Uterus (tissue), 4 donors: ENCODE data around the gene KCNC1. TPM values are rescaled to one million over a fixed set of nuclear protein-coding genes. Genes with fewer than 3 reads are reported as not detected.

Experiments
- DNase-seq, 2 donors: peaks; one replicate each; pipeline ENCODE4 v3.0.0-alpha.2; 2019 to 2020
- H3K27ac ChIP-seq, 2 donors: fragments of 200-600 bp; sonication (generic); 1 replicate in 1 of 2; 2 replicates in 1 of 2; pipeline ENCODE4 v1.5.1; 2016 to 2018
- H3K27me3 ChIP-seq, 2 donors: fragments of 200-600 bp; sonication (generic); one replicate each; pipeline ENCODE4 v1.5.1; 2018 to 2019; ENCODE audit warnings: control low read depth in 1 of 2
- H3K36me3 ChIP-seq, 2 donors: fragments of 200-600 bp; sonication (generic); one replicate each; pipeline ENCODE4 v1.5.1; 2019; ENCODE audit warnings: control low read depth in 1 of 2
- H3K4me1 ChIP-seq, 2 donors: fragments of 200-600 bp; sonication (generic); one replicate each; pipeline ENCODE4 v1.5.1; 2018 to 2019; ENCODE audit warnings: control low read depth in 1 of 2
- H3K4me3 ChIP-seq, 2 donors: fragments of 200-600 bp; sonication (generic); 1 replicate in 1 of 2; 2 replicates in 1 of 2; pipeline ENCODE4 v1.5.1; 2018 to 2019; ENCODE audit warnings: mild to moderate bottlenecking in 1 of 2
- H3K9me3 ChIP-seq, 2 donors: fragments of 200-600 bp; sonication (generic); one replicate each; pipeline ENCODE4 v1.5.1; 2019; ENCODE audit warnings: control low read depth in 1 of 2
- POLR2A ChIP-seq, 2 donors: fragments of 450-650 bp; IDR thresholded peaks; one replicate each; pipeline ENCODE4 v1.6.1; 2016; ENCODE audit warnings: antibody characterized with exemption in 2 of 2, mild to moderate bottlenecking in 1 of 2, moderate library complexity in 1 of 2
- intact Hi-C: fragments of 100-400 bp; cut with DNase I; formaldehyde crosslinking; loops from one replicate; pipeline ENCODE4 v1.15.1; 2023; ENCODE audit warnings: low total_unique reads
- total RNA-seq, 4 donors: library from RNA; depleted of rRNA in 3 of 4; stranded (reverse); fragments of >200 nt in 3 of 4; gene quantifications; one replicate each; pipeline versions ENCODE4 v1.1.0 to v1.2.4, GENCODE V29; 2014 to 2023
- TF ChIP-seq, protein P1 (sequence below), 4 experiments: fragments of 200-600 bp in 2 of 4; fragments of 450-650 bp in 2 of 4; sonication (generic) in 2 of 4; IDR thresholded peaks; one replicate each; pipeline ENCODE4 v1.5.1; 2016 to 2019; ENCODE audit warnings: antibody characterized with exemption in 4 of 4, mild to moderate bottlenecking in 2 of 4, moderate library complexity in 1 of 4
- donor health status: DM: yes; HTN: yes; CAD: no.

KCNC1 gene
- total RNA-seq, 4 donors from 2014 or later, result 0.41 TPM; not detected in 3

GRCh38 chr11:17776212-17776875 is 41.8 kb downstream of the KCNC1 start:
- no peaks in the 10 kb centered on the region for H3K27me3 ChIP-seq
- H3K36me3 ChIP-seq, result no peaks in the 10 kb centered on the region
- TF ChIP-seq, protein P1, sequence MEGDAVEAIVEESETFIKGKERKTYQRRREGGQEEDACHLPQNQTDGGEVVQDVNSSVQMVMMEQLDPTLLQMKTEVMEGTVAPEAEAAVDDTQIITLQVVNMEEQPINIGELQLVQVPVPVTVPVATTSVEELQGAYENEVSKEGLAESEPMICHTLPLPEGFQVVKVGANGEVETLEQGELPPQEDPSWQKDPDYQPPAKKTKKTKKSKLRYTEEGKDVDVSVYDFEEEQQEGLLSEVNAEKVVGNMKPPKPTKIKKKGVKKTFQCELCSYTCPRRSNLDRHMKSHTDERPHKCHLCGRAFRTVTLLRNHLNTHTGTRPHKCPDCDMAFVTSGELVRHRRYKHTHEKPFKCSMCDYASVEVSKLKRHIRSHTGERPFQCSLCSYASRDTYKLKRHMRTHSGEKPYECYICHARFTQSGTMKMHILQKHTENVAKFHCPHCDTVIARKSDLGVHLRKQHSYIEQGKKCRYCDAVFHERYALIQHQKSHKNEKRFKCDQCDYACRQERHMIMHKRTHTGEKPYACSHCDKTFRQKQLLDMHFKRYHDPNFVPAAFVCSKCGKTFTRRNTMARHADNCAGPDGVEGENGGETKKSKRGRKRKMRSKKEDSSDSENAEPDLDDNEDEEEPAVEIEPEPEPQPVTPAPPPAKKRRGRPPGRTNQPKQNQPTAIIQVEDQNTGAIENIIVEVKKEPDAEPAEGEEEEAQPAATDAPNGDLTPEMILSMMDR (IDR thresholded peaks at IDR 0.05), result no peak
- TF ChIP-seq POLR2A (IDR thresholded peaks at IDR 0.05), result no peak
- H3K4me1 ChIP-seq, result no peaks in the 10 kb centered on the region
- H3K4me3 ChIP-seq, result no peak overlapping the region
- no peak overlapping the region for H3K27ac ChIP-seq
- intact Hi-C loops, result no loop called here
- no peak for DNase-seq
- no peaks in the 10 kb centered on the region for H3K9me3 ChIP-seq

DNA sequence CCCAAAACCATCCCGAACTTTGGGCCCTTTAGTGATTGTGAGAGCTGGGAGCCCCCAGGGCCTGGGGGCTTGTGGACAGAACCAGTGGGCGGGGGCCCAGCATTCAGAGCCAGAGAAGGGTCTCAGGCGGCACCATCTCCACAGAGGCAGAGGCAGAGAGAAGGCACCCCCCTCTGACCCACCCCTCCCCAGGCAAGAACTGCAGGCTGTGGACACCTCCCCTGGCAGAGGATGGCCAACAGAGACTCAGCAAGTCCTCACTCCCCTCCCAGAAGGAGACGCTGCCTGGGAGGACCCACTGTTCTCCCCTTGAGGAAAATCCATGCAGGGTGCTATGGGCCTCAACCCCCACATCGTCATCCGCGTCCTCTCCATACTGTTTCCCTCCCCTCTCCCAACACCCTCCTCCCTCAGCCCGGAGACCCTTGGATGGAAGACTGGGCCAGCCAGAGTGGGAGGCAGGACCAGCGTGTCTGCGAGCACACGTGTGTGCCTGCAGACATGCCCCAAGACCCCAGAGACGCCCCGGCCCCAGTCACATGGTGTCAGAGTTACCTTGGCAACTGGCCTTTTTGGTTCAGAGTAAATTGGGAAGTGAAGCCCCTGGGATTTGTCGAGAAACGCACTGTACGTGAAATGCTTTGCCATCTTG is 42.6 kb downstream of the KCNC1 start:
- H3K4me3 ChIP-seq, result no peak overlapping the region
- no peaks in the 10 kb centered on the region for H3K4me1 ChIP-seq
- H3K9me3 ChIP-seq, result no peaks in the 10 kb centered on the region
- intact Hi-C loops, result no loop called here
- H3K27me3 ChIP-seq, result no peaks in the 10 kb centered on the region
- no peaks in the 10 kb centered on the region for H3K36me3 ChIP-seq
- no peak for DNase-seq
- no peak for TF ChIP-seq POLR2A (IDR thresholded peaks at IDR 0.05)
- TF ChIP-seq, protein P1 (IDR thresholded peaks at IDR 0.05), result no peak
- H3K27ac ChIP-seq, result no peak overlapping the region

DNA sequence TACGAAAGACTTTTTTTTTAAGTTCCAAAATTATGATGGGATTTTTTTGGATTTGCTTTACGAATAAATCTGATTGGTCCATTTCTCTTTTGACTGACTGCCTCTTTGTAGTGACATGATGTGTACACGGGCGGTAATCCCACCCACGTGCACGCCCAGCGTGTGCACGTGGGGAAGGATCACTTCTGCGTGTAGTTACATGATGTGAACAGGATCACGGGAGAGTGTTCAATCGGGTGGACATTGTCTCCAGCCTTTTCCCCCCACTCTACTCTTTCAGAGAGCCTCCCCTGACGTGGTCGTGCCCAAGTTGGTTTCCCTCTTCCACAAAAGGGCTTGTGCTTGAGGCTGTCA is 43.1 kb downstream of the KCNC1 start:
- intact Hi-C loops, result no loop called here
- Histone ChIP-seq H3K27ac (no peak overlapping the region), H3K27me3 (no peaks in the 10 kb centered on the region)

GRCh38 chr11:17778352-17778751 is 43.8 kb downstream of the KCNC1 start:
- intact Hi-C loops, result no loop called here
- H3K9me3 ChIP-seq, result no peaks in the 10 kb centered on the region
- no peaks in the 10 kb centered on the region for H3K4me1 ChIP-seq
- no peak for DNase-seq
- no peaks in the 10 kb centered on the region for H3K27me3 ChIP-seq
- no peak overlapping the region for H3K4me3 ChIP-seq
- H3K36me3 ChIP-seq, result no peaks in the 10 kb centered on the region
- H3K27ac ChIP-seq, result no peak overlapping the region
- TF ChIP-seq, protein P1 (IDR thresholded peaks at IDR 0.05), result no peak
- no peak for TF ChIP-seq POLR2A (IDR thresholded peaks at IDR 0.05)

More for the DNA sequence above, 43.1 kb downstream of the KCNC1 start:
- no peaks in the 10 kb centered on the region for H3K4me1 ChIP-seq
- TF ChIP-seq, protein P1 (IDR thresholded peaks at IDR 0.05), result no peak
- no peak for TF ChIP-seq POLR2A (IDR thresholded peaks at IDR 0.05)
- DNase-seq, result no peak
- H3K36me3 ChIP-seq, result no peaks in the 10 kb centered on the region
- no peak overlapping the region for H3K4me3 ChIP-seq
- H3K9me3 ChIP-seq, result no peaks in the 10 kb centered on the region
